HepG2 (cell line): ENCODE results near the gene FBXW8. TPM values are rescaled to one million over a fixed set of nuclear protein-coding genes. Genes with fewer than 3 reads are reported as not detected.

ENCODE experiments used
- ARNTL ChIP-seq: sonication (generic); formaldehyde crosslinking; IDR thresholded peaks from 2 replicates; pipeline ENCODE4 v1.4.0; 2020; ENCODE audit warnings: mild to moderate bottlenecking, missing genetic modification reagents
- CHD4 ChIP-seq: fragments of 200-600 bp; sonication (generic); IDR thresholded peaks from 2 replicates; pipeline ENCODE4 v1.7.0; 2017; ENCODE audit warnings: mild to moderate bottlenecking, low read length, borderline replicate concordance
- DMAP1 ChIP-seq: IDR thresholded peaks from 2 replicates; pipeline ENCODE4 v1.6.1; 2016
- HOMEZ ChIP-seq: IDR thresholded peaks from 2 replicates; pipeline ENCODE4 v1.6.1; 2016; ENCODE audit warnings: low read depth
- KAT7 ChIP-seq: IDR thresholded peaks from 2 replicates; pipeline ENCODE4 v1.6.1; 2018; ENCODE audit warnings: borderline replicate concordance, missing compliant biosample characterization
- NFE2L2 ChIP-seq: fragments of 150-350 bp; IDR thresholded peaks from 2 replicates; pipeline ENCODE4 v1.6.1; 2014; ENCODE audit warnings: low read length
- TGIF2 ChIP-seq: IDR thresholded peaks from 2 replicates; pipeline ENCODE4 v1.6.1; 2016; ENCODE audit warnings: control low read depth, missing compliant biosample characterization
- XBP1 ChIP-seq: sonication (generic); formaldehyde crosslinking; IDR thresholded peaks from 2 replicates; pipeline ENCODE4 v1.5.0; 2020; ENCODE audit warnings: missing genetic modification reagents
- ZC3H13 ChIP-seq: sonication (generic); formaldehyde crosslinking; IDR thresholded peaks from 2 replicates; pipeline ENCODE4 v1.8.1; 2023; ENCODE audit warnings: mild to moderate bottlenecking, missing genetic modification reagents, moderate library complexity
- ZNF253 ChIP-seq: sonication (generic); formaldehyde crosslinking; IDR thresholded peaks from 2 replicates; pipeline ENCODE4 v1.8.0; 2022; ENCODE audit warnings: mild to moderate bottlenecking, missing genetic modification reagents, borderline replicate concordance
- ZNF343 ChIP-seq: sonication (generic); formaldehyde crosslinking; IDR thresholded peaks from 2 replicates; pipeline ENCODE4 v1.4.0; 2020; ENCODE audit warnings: mild to moderate bottlenecking, missing genetic modification reagents
- ZNF737 ChIP-seq: sonication (generic); formaldehyde crosslinking; IDR thresholded peaks from 2 replicates; pipeline ENCODE4 v1.5.0; 2020; ENCODE audit warnings: missing genetic modification reagents, mild to moderate bottlenecking, borderline replicate concordance
- ZNF784 ChIP-seq: sonication (generic); formaldehyde crosslinking; IDR thresholded peaks from 2 replicates; pipeline ENCODE4 v1.5.1; 2020; ENCODE audit warnings: missing genetic modification reagents, mild to moderate bottlenecking, borderline replicate concordance
- polyA plus RNA-seq, 8 experiments: library from polyadenylated mRNA; depleted of rRNA in 3 of 8; stranded (reverse) in 7 of 8; unstranded in 1 of 8; fragments of >200 nt; fragmentation: Illumina TruSeq in 4 of 8; extraction: Trizol in 4 of 8; gene quantifications; 2 replicates each; pipeline versions ENCODE4 v1.2.1 to v1.2.3, GENCODE V29; 2011 to 2016; ENCODE audit warnings: low read depth in 4 of 8, missing spikeins in 1 of 8, mixed read lengths in 1 of 8; ENCODE audit not compliant: insufficient read depth in 1 of 8
- total RNA-seq, 5 experiments: library from RNA; depleted of rRNA; stranded (reverse); fragments of >200 nt; fragmentation: Illumina TruSeq; extraction: Trizol; gene quantifications; 2 replicates each; pipeline ENCODE4 v1.2.3, GENCODE V29; 2016; ENCODE audit warnings: low read depth in 1 of 5

The FBXW8 gene
- total and polyA plus RNA-seq, 2 of the 13 experiments (the other 11 are each of a cell fraction or from before 2014, with no cell fraction given), result 5.1 to 5.9 TPM

DNA sequence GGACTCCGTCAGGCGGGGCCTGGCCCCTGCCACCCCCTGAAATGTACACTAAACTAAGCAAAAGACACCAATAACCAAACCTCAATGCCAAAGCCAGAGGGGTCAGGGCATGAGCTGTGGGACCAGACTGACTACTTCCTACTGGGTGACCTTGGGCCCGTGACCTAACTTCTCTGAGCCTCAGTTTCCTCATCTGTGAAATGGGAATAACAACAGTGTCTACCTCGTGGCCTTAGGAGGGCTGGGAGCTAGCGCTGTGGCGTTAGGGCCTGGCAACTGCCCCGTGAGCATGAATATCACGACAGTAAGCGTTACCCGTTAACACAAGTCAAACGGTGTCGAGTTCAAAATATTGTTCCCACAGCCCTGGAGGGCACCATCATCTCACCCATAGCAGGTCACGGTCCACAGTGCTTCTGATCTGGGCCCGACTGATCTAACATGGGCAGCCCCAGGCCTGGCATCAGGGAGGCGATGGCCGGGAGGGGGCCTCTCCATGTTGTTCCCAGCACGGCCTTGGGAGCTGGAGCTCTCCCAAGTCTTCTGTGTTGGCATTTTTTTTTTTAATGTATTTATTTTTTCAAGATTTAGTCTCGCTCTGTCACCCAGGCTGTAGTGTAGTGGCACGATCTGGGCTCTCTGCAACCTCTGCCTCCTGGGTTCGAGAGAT lies 136.2 kb downstream of the FBXW8 start (continued):
- no peak for TF ChIP-seq HOMEZ (CRISPR knock-in tag)
- peak; percentile 58; the same call in 1 of the 2 replicates for TF ChIP-seq CHD4
- no peak for TF ChIP-seq ZNF737 (CRISPR knock-in tag)
- no peak for TF ChIP-seq TGIF2 (CRISPR knock-in tag)
- TF ChIP-seq DMAP1 (CRISPR knock-in tag), result no peak
- TF ChIP-seq ZNF343, result no peak
- TF ChIP-seq ZNF253 (CRISPR knock-in tag), result no peak
- no peak for TF ChIP-seq NFE2L2
- TF ChIP-seq KAT7 (CRISPR knock-in tag), result no peak
- no peak for TF ChIP-seq ARNTL (CRISPR knock-in tag)
- TF ChIP-seq ZNF784 (CRISPR knock-in tag), result no peak
- no peak for TF ChIP-seq XBP1 (CRISPR knock-in tag)
- TF ChIP-seq ZC3H13 (CRISPR knock-in tag), result 0 out of 2 replicates have a peak, but pooled peaks have one; percentile 51
